ENCODE data around the gene TAPBPL. TPM values are rescaled to one million over a fixed set of nuclear protein-coding genes. Genes with fewer than 3 reads are reported as not detected.

Gene TAPBPL
- total and polyA plus RNA-seq, 2 of the 13 experiments (the other 11 are each of a cell fraction or from before 2014, with no cell fraction given): 10.0 to 14.5 TPM

GRCh38 chr12:6493497-6494257 is 41.8 kb downstream of the TAPBPL start, which contains the start of gene NCAPD2 (continued):
- TF ChIP-seq PRDM10 (CRISPR knock-in tag; IDR thresholded peaks at IDR 0.05; ENCODE audit: low read depth) (no peak), ONECUT2 (CRISPR knock-in tag; IDR thresholded peaks at IDR 0.05) (no peak), NFIB (CRISPR knock-in tag; IDR thresholded peaks at IDR 0.05; ENCODE audit: borderline replicate concordance) (no peak), ZNF230 (CRISPR knock-in tag; IDR thresholded peaks at IDR 0.05) (0 out of 2 replicates have a peak, but pooled peaks have one; percentile 40), AHDC1 (CRISPR knock-in tag; IDR thresholded peaks at IDR 0.05; ENCODE audit: borderline replicate concordance) (0 out of 2 replicates have a peak, but pooled peaks have one; percentile 40), ZNF446 (CRISPR knock-in tag; IDR thresholded peaks at IDR 0.05) (no peak), ARNTL (CRISPR knock-in tag; IDR thresholded peaks at IDR 0.05) (no peak), ZNF17 (CRISPR knock-in tag; IDR thresholded peaks at IDR 0.05) (no peak), ZSCAN29 (CRISPR knock-in tag; conservative IDR thresholded peaks at IDR 0.05) (0 out of 2 replicates have a peak, but pooled peaks have one; percentile 11), ERF (CRISPR knock-in tag; IDR thresholded peaks at IDR 0.05) (0 out of 2 replicates have a peak, but pooled peaks have one; percentile 6), ZNF576 (CRISPR knock-in tag; IDR thresholded peaks at IDR 0.05) (no peak), ZC3H13 (CRISPR knock-in tag; IDR thresholded peaks at IDR 0.05) (peak; percentile 92), HNF4G (IDR thresholded peaks at IDR 0.05; ENCODE audit: borderline replicate concordance, low read depth, low read length) (no peak), HNF4G (CRISPR knock-in tag; IDR thresholded peaks at IDR 0.05; ENCODE audit: borderline replicate concordance, low read depth) (no peak), JDP2 (CRISPR knock-in tag; IDR thresholded peaks at IDR 0.05; ENCODE audit: borderline replicate concordance) (no peak; the same call in 1 of the 2 replicates), ZNF333 (CRISPR knock-in tag; IDR thresholded peaks at IDR 0.05; ENCODE audit: borderline replicate concordance) (0 out of 2 replicates have a peak, but pooled peaks have one; percentile 52)

Measured in HepG2 (cell line).